Forelimb muscle (tissue), 1 donor: ENCODE data around the gene EMILIN3. TPM values are rescaled to one million over a fixed set of nuclear protein-coding genes. Genes with fewer than 3 reads are reported as not detected.
"Not testable (repeated sequence)": the region's sequence is repeated elsewhere in the genome, so short reads cannot be mapped to it uniquely, and the experiment has no call there.

Experiments used
- DNase-seq: peaks from one replicate; pipeline ENCODE4 v3.0.0-alpha.2; 2013; ENCODE audit warnings: low read depth
- polyA plus RNA-seq: library from polyadenylated mRNA; unstranded; fragments of 120-200 nt; gene quantifications from one replicate; pipeline ENCODE4 v1.2.1, GENCODE V29; 2013; ENCODE audit not compliant: insufficient read length

The EMILIN3 gene
- polyA plus RNA-seq, 1 donor = 27.5 TPM

DNA sequence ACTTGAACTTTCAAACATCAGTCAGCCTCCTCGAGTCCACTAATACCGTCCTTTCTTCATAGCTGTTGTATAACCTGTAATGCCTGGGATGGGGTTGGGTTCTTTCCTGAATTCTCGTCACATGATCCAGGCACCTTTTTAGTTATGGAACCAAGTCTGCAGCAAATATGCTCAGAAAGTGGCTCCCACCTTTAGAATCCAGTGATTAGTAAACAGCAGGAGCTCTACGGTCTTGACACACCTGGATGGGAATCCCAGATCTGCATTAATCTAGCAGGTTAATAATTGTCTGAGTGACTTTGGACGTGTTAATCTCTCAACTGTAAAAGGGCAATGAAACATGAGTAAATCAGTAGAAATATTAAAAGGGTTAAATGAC, 48.4 kb downstream of the EMILIN3 start:
- DNase-seq = no peak

DNA sequence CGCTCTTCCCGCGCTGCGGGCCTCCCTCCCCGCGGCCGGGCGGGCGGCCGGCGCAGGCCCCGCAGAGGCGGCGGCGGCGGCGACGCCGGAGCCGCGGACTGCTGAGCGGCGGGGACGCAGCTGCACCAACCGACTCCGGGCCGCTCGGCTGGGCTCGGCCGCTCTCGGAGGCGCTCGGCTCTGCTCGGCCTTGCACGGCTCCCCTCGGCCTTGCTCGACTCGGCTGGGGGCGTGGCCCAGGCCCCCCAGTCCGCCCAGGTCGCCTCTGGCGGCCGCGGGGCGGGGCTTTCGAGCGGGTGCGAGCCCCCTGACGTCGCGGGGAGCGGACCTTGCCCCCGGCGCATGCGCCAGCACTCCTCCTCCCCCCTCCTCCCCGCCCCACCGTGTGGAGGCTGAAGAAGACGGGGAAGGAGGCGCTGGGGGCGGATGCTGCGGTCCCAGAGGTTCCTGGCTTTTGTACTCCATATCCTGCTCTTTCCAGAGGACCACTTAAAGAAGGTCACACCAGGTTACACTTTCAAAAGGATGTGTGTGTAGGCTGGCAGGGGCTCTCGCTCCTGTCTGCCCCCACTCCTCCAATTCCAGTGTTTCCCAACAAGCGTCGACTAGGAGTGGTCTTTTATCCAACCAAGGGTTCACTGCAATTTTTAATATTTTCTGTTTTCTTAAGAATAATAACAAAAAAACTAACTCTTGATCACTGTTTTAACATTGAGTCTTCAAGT, 48.9 kb downstream of the EMILIN3 start, which contains the start of gene ZHX3:
ZHX3 (minus strand) TSS at position 186 of the 725 bp plus-strand sequence. CDS start 112,815 bp downstream, outside the sequence.
- peak; percentile 86 for DNase-seq

- DNase-seq = no peak
Measured at GRCh38 chr20:41316602-41317545, 49.7 kb downstream of the EMILIN3 start.

GRCh38 chr20:41316051-41316450, 50.6 kb downstream of the EMILIN3 start:
- DNase-seq = no peak

- no peak for DNase-seq
Measured at GRCh38 chr20:41314386-41314785, 52.2 kb downstream of the EMILIN3 start.

DNA sequence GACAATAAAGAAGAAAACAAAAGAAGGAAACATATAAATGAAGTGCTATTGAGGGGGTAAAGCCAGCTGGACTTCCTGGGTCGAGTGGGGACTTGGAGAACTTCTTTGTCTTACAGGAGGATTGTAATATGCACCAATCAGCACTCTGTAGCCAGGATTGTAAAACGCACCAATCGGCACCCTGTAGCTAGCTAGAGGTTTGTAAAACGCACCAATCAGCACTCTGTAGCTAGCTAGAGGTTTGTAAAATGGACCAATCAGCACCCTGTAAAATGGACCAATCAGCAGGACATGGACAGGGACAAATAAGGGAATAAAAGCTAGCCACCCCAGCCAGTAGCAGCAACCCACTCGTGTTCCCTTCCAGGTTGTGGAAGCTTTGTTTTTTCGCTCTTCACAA, 54.6 kb downstream of the EMILIN3 start:
- not testable (repeated sequence) for DNase-seq

Other genes starting within 250 kb of the EMILIN3 start
- 91.2 TPM for gene PLCG1, start 229.3 kb downstream of the EMILIN3 start, polyA plus RNA-seq
- gene ZHX3, start 49.1 kb downstream of the EMILIN3 start, polyA plus RNA-seq = 8.3 TPM
- gene LPIN3, start 26.0 kb downstream of the EMILIN3 start, polyA plus RNA-seq = 2.6 TPM